Erythroblast (primary cell): ENCODE measurements around the gene LPAR5.

ENCODE experiments used
- DNase-seq, 2 experiments: peaks; one replicate each; lab custom pipeline; 2025; lab: John Stamatoyannopoulos, UW
- GATA1 ChIP-seq: IDR thresholded peaks from 2 replicates; pipeline ENCODE4 v1.6.1; 2011; ENCODE audit warnings: low read depth, mild to moderate bottlenecking, control low read depth, low read length, moderate library complexity
- POLR2A ChIP-seq: IDR thresholded peaks from 2 replicates; pipeline ENCODE4 v1.6.1; 2011; ENCODE audit warnings: mild to moderate bottlenecking, low read length

LPAR5 gene

DNA sequence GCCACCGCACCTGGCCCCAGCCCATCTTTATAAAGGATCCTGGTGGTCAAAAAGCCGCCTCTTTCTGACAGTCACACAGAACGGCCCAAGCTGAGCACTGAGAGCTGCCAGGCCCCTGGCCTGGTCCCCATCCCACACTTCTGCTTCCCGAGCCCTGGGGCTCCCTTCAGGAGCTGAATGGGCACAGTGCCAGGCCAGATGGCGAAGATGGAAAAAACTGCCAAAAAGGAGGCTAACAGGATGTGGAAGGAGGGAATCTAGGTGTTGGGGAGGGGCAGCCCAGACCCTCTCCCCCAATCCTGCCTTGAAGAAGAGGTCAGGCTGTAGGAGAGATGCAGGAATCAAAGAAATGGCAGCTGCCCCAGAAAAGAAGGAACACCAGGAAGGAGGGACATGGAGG is 5.0 kb downstream of the LPAR5 start:
- DNase-seq = no peak
- TF ChIP-seq POLR2A (no peak), GATA1 (no peak)

DNA sequence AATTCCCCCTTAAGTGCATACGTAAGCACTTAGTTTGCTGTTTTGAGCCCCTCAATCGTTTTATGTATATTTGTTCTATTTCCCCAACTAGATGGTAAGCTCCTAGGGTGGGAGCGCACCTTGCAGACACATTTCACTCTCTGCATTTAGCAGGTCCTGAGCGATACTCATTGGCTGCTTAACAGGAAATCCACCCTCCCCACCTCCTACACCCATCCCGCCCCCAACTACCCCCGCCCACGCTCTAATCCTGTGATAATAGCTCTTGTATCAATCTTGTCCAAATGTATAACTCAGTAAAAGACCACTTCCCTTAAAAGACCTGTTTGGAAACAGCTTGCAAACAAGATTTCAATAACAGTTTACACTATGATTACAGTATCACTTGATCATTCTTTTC is 8.1 kb downstream of the LPAR5 start:
- no peak for DNase-seq
- no peak for TF ChIP-seq GATA1

- TF ChIP-seq POLR2A = no peak
- no peak for TF ChIP-seq GATA1
- no peak for DNase-seq
Measured at GRCh38 chr12:6626654-6627283, 9.0 kb downstream of the LPAR5 start.

GRCh38 chr12:6620885-6621274 is 14.9 kb downstream of the LPAR5 start:
- TF ChIP-seq POLR2A (no peak), GATA1 (no peak)

DNA sequence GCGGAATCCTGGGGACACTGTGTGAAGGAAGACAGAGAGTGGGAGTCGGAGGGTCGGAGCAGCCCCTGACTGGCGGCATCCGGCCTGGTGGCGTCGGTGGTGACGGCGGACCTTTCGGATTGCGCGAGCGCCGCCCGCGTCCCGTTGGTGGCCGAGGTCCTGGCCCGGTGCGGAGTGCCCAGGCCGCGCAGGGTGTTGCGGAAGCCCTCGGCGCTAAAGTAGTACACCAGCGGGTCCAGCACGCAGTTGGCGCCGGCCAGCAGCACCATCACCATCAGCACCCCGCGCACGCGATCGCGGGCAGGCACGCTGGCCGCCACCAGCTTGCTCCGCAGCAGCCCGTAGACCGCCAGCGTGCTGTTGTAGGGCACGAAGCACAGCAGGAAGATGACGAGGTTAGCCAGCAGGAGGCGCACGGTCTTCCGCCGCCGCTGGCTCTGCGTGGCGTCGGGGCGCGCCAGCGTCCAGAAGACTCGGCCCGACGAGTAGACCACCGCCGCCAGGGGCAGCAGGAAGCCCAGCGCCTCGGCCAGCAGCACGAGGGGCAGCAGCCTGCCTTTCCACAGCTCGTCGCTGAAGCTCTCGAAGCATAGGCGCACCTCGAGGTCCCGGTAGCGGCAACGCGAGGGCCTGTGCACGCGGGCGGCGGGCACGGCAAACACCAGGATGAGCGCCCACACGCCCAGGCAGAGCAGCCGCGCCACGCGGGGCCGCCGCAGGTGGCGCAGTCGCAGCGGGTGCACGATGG is 15.4 kb downstream of the LPAR5 start:
- DNase-seq = peak; percentile 47 to 58
- no peak for TF ChIP-seq GATA1
- TF ChIP-seq POLR2A = no peak

More at GRCh38 chr12:6620885-6621274, 14.9 kb downstream of the LPAR5 start:
- no peak for DNase-seq

DNA sequence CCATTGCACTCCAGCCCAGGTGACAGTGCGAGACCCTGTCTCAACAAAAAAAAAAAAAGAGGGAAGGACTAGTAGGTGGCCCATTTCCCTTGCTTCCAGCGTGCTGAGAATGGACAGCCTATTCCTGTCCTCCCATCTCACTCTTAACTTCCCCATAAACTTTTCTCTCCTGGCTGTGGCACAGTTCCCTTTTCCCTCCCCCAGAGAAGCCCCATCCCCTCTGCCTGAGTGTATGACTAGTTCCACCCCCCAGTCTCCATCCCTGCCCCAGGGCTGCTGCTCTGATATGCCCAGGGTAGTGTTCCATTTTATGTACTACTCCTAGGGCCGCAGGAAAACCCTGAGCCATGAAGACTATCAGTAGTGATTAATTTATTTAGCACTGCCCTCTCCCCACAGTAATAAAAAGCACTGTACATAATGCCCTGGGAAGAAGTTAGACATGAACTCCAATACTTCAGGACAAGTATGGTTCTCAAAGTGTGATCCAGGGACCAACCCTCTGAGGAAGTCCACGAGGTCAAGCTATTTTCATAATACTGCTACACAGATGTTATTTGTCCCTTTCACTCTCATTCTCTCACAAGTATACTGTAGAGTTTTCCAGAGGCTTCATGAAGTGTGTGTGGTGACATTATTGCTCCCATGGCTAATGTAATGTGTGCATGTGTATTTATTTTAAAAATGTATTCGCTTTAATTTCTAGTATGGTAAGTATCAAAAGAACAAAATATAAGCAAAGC is 17.1 kb downstream of the LPAR5 start:
- no peak for TF ChIP-seq GATA1
- no peak for TF ChIP-seq POLR2A
- DNase-seq = no peak

- DNase-seq = no peak
- TF ChIP-seq GATA1 = no peak
- TF ChIP-seq POLR2A = no peak
Measured at GRCh38 chr12:6615802-6616201, 20.0 kb downstream of the LPAR5 start.

- no peak for DNase-seq
- no peak for TF ChIP-seq POLR2A
- TF ChIP-seq GATA1 = no peak
Measured at GRCh38 chr12:6614513-6615172, 21.1 kb downstream of the LPAR5 start.

DNA sequence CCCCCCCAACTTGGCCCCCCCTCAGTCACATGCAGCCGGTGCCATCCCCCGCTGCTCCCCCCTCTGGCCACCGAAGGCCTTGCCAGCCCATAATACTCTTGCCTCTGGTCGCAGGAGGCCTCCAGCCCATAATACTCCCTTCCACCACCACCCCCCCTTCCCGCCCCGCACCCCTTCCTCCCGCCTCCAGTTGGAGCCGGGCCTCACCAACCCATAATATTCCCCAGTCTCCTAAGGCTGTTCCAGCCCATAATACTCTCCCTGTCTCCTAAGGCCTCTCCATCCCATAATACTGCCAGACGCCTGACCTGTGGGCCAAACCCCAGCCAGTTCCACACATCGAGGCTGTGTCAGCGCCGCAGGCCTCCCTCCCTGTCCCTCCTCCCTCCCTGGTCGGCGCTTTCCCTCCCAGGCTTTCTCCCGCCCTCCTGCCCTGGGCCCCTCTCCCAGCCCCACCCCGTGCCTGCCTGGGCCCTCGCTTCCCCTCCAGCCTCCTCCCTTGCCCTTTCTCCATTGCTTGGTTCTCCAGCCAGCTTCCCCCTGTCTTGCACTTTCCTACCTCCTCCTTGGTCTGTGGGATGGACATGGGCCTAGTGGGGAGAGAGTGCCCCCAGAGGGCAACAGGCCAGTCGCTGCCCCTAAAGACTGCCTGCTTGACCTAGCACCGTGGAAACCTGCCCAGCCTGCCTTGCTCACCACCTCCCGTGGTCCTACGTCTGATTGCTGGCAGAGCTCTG is 21.8 kb downstream of the LPAR5 start:
- peak; percentile 96 to 97 for DNase-seq

DNA sequence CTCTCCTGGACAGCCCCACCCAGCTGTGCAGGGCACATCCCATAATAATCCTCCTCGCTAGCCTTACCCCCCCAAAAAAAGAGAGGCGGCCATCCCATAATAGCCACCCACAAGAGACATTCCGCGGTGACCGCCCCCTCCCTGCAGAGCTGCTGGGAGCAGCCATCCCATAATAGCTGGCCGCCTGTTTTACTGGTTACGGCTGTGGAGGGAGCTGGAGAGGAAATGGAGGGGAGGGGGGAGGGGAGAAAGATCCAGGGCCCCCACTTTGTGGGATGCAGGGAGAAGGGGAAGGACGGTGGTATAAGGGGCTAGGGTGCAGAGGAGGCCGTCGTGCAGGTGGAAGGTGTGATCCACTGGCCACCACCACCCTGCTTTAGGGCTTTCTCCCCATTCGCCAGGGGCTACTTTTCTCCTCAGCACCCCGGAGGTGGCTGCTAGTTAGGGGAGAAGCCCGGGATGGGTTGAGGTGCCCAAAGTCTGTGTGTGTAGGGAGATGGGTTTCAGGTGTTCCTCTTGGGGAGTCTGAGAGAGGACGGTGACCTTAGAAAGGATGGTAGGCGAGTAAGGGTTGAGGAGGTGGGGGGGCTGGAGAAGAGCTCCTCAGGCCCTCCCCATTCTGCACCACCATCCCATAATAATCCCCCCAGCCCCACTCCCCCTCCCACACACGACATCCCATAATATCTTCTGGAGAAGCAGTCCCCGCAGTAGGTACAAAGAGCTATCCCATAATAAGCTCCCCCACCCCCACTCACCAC is 22.6 kb downstream of the LPAR5 start:
- peak; percentile 89 to 90 for DNase-seq
- TF ChIP-seq POLR2A (no peak), GATA1 (no peak)

More for the DNA sequence above, 21.8 kb downstream of the LPAR5 start:
- TF ChIP-seq POLR2A = no peak
- no peak for TF ChIP-seq GATA1

GRCh38 chr12:6612652-6613014 is 23.1 kb downstream of the LPAR5 start:
- DNase-seq = no peak
- no peak for TF ChIP-seq GATA1
- TF ChIP-seq POLR2A = no peak

- TF ChIP-seq POLR2A (no peak), GATA1 (no peak)
- DNase-seq = no peak
Measured at GRCh38 chr12:6612247-6612646, 23.5 kb downstream of the LPAR5 start.
